GM13977 (cell line): ENCODE measurements around the gene GATAD2B.

ENCODE experiments used
- DNase-seq: peaks from one replicate; pipeline ENCODE4 v3.0.0; 2012; ENCODE audit warnings: low spot score
- in situ Hi-C: fragments of 300-500 bp; cut with MboI; formaldehyde crosslinking; loops from one replicate; pipeline ENCODE4 v1.12.0; 2022; ENCODE audit warnings: low sequenced_read_pairs, low pct_unique_long_range_greater_than_20kb, mixed read lengths, inconsistent platforms; ENCODE audit not compliant: unreplicated experiment
- TF ChIP-seq, protein P1 (sequence below): IDR thresholded peaks from 2 replicates; pipeline ENCODE4 v1.5.1; 2012; ENCODE audit warnings: mild to moderate bottlenecking, control low read depth; ENCODE audit not compliant: insufficient read depth; ENCODE audit errors: extremely low read depth, missing control alignments

Gene GATAD2B

DNA sequence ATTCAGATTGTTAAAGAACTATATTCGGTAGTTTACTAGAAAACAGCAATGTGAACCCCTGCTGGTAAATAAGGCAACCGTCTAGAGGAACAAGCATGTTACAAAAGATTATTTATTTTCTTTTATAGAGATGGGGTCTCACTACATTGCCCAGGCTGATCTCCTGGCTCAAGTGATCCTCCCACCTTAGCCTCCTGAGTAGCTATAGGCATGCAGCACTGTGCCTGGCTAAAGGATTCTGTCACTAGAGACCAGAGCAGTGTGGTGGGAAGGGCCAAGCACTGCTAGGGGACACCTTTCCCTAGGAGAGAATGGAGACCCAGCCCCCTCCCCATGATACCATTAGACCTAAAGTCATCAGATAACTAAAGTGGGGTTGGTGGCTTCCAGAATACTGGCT is 118.7 kb downstream of the GATAD2B start:
- DNase-seq, result no peak
- in situ Hi-C loops, result no loop called here
- TF ChIP-seq, protein P1, sequence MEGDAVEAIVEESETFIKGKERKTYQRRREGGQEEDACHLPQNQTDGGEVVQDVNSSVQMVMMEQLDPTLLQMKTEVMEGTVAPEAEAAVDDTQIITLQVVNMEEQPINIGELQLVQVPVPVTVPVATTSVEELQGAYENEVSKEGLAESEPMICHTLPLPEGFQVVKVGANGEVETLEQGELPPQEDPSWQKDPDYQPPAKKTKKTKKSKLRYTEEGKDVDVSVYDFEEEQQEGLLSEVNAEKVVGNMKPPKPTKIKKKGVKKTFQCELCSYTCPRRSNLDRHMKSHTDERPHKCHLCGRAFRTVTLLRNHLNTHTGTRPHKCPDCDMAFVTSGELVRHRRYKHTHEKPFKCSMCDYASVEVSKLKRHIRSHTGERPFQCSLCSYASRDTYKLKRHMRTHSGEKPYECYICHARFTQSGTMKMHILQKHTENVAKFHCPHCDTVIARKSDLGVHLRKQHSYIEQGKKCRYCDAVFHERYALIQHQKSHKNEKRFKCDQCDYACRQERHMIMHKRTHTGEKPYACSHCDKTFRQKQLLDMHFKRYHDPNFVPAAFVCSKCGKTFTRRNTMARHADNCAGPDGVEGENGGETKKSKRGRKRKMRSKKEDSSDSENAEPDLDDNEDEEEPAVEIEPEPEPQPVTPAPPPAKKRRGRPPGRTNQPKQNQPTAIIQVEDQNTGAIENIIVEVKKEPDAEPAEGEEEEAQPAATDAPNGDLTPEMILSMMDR, result no peak

DNA sequence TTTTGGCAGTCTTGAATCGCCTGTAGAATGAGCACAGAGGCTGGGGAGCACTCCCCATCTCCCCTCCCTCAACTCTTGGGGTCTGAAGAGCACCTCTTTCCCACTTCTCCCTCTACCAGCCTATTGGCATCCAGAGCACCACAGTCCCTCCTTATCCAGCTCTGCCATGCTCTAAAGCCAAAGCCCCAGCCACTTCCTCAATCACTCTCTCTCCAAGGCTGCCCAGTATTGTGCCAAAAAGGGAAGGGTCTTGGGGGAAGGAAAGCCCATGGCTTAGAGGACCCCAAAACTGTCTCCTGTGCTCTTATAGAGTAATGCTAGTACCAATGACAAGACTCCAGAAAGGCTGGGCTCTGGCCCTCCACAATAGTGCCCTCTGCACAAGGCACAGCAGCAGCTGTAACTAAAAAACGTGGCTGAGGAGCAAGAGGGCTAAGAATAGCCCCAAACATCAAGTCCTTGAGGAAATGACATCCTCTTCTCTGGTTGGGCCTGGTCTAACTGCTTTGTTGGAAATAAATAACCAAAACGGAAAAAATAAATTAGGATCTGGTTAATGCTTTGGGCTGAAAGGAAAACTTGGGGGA is 119.2 kb downstream of the GATAD2B start:
- in situ Hi-C loops, result no loop called here
- TF ChIP-seq, protein P1, result no peak
- DNase-seq, result no peak

DNA sequence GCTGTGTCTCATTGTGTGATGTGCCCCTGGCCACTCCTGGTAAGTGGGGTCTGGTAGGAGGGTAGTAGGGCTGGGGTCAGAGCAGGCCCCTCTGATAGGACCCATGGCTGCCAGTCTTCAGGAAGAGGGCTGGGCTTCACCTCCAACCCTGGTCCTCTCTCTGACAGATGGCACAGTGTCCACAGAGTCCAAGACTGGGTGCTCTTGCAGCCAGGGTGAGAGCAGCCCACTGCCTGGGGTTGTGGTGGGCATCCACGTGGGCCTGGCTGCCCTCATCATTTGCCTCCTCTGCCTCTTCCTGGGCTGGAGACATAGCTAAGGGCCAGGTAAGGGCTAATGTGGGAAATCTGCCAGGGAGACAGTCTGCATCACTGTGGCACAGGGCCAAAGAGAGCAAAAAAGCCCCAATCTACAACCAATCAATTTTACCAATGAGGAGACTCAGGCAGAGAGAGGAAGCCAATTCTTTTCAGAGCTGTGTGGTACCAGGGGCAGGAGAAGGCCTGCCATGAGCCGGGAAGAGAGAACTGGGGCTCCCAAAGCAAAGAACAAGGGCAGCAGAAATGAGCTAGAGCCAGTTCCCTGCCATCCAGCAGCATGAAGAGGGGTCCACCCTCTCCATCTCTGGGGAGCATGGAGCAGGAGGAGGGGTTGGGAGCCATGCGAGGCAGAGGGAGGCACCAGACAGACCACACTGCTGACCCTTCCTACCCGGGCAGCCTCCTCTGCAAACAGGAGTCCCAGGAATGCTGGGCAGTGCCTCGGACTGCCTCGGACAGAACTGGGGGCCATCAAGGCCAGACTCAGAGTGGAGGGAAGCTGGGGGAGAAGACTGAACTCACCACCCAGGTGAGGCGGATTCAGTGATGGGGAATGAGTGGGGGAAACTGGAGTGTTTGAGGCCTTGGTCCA is 120.7 kb downstream of the GATAD2B start:
- DNase-seq, result no peak
- TF ChIP-seq, protein P1, result no peak
- in situ Hi-C loops, result no loop called here

DNA sequence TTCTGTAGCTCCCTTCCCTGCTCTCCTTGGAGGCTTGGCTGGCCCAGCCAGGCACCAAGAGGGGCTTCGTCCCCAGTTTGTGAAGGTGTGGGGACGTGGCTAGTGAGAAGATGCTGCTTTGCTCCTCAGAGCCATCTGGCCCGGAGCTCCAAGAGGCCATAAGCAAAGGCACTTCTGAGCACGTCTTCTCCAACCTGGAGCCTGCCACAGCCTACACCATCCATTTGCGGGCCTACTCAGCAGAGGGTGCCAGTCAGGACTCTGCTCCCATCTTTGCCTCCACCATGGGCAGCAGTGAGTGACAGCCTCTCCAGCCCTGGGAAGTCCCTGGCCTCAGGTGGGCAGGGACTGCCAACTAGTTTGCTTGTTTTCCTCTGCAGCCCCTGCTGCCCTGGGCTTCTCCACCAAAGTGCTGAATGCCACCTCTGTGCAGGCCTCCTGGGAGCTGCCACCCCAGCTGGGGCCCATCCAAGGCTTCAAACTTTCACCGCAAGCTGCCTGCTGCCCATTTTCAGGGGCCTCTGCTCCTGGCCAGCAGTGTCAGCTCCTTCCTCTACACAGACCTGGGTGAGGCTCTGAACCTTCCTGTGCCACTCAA is 121.6 kb downstream of the GATAD2B start:
- no peak for DNase-seq
- in situ Hi-C loops, result no loop called here

DNA sequence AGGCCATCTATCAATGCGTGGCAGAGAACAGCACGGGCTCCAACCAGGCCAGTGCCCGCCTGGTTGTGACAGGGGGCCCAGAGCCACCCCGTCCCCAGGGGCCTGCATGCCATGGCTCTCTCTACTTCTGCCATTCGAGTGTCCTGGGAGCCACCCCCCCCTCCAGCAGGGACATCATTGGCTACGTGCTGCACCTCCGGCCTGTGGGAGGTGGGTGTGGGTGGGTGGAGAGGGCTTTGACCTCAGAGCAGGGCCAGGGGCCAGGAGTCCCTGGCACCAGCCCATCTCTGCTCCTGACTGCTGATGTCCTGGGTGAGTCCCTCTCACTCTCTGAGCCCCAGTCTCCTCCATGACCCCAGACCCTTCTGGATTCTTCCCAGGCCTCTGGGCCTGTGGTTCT is 122.3 kb downstream of the GATAD2B start:
- no peak for DNase-seq
- in situ Hi-C loops, result no loop called here

More for the DNA sequence above, 121.6 kb downstream of the GATAD2B start:
- TF ChIP-seq, protein P1, result no peak

More for the DNA sequence above, 122.3 kb downstream of the GATAD2B start:
- TF ChIP-seq, protein P1, result no peak
